GM18505 (cell line): Measurements from ENCODE around the gene ATXN1.

Experiments
- ATAC-seq: cut with Tn5 transposase; IDR thresholded peaks from one replicate; pipeline ENCODE4 v1.9.1; 2021; ENCODE audit not compliant: unreplicated experiment
- POLR2A ChIP-seq: IDR thresholded peaks from 4 replicates; pipeline ENCODE4 v1.6.1; 2011; ENCODE audit warnings: borderline replicate concordance; ENCODE audit not compliant: insufficient read depth, insufficient read length; ENCODE audit errors: extremely low read depth

Gene ATXN1

DNA sequence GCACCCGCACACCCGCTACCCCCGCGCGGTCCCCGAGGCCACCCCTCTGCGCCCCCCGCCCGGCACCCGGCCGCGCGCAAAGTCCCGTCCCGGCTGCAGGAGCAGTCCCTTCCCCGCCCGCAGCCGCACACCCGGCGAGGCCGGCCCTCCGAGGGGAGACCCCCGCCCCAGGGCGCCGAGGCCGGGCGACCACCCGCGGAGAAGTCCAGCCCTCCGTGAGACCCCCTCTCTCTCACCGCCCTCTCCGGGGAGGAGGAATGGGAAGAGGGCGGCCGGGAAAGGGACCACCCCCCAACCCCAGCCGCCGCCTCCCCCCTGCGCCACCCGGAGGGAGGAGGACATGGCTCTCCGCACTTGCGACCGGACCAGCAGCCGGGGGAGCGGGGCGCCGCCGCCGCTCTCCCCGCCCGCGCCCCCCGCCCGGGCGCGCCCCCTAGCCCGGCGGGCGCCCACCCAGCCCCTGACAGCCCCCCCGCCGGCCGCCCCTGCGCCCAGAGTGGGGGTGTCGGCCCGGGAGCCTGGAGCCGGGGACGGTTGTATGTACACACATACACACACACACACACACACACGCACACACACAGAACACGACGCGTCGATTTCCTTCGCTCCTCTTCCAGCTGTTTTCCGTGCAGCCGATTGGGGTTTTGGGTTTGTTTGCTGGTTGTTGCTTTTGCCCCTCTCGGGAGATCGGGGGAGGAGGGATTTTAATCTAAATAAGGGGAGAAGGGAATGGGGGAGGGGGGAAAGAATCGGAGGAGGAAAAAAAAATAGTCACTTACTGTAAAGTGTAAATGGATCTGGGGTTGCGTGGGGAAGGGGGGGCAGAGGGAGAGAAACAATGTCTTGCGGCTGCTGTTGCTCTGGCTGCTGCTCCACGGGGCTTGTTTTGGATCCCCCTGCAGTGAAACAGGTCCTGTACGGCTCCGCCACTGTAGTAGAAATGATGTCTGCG, at the start of gene ATXN1:
Gene ATXN1, minus strand, starts transcription at position 945 of the 955 bp plus-strand sequence.
- peak; percentile 7 for ATAC-seq
- TF ChIP-seq POLR2A = no peak

DNA sequence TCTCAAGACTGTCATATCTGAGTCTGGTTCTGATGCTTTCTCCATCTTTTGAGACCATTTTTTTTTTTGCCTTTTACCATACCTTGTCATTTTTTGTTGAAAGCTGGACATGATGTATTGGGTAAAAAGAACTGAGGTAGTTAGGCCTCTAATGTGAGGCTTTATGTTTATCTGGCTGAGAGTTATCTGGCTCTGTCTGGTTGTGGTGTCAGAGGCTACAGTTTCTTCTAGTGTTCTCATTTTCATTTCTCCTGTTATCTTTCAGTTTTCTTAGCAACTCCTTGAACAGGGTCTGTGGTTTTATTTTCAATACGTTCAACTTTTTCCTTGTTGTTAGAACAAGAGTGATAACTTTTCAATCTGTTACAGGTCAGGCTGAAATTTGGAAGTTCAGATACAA, 49.2 kb upstream of the ATXN1 start:
- TF ChIP-seq POLR2A = no peak

DNA sequence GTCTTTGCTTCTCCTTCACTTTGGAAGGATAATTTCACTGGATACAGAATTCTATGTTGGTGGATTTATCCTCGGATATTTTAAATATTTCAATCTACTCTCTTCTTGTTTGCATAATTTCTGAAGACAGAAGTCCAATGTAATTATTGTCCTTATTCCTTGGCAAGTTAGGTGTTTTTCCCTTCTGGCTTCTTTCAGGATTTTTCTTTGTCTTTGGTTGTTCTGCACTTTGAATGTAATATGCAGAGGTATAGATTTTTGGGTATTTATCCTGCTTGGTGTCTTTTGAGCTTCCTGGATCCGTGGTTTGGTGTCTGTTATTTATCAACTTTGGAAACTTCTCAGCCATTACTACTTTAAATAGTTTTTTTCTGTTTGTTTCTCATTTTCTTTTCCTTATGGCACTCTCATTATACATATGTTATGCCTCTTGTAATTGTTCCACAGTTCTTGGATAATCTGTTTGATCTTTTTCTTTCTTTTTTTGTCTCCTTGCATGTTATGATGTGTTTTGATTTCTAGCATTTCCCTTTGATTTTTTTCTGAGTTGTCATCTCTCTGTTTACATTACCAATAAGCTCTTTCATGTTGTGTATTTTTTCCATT, 48.6 kb upstream of the ATXN1 start:
- no peak for ATAC-seq

More for the DNA sequence above, 49.2 kb upstream of the ATXN1 start:
- ATAC-seq = no peak

GRCh38 chr6:16807956-16808355, 46.7 kb upstream of the ATXN1 start:
- no peak for TF ChIP-seq POLR2A
- ATAC-seq = no peak

More for the DNA sequence above, 48.6 kb upstream of the ATXN1 start:
- no peak for TF ChIP-seq POLR2A

- no peak for ATAC-seq
- TF ChIP-seq POLR2A = no peak
Observed at GRCh38 chr6:16806363-16806762, 45.1 kb upstream of the ATXN1 start.

- no peak for ATAC-seq
- TF ChIP-seq POLR2A = no peak
Observed at GRCh38 chr6:16805243-16805950, 44.1 kb upstream of the ATXN1 start.

- TF ChIP-seq POLR2A = no peak
- no peak for ATAC-seq
Observed at GRCh38 chr6:16804546-16805242, 43.4 kb upstream of the ATXN1 start.

GRCh38 chr6:16803294-16804200, 42.3 kb upstream of the ATXN1 start:
- TF ChIP-seq POLR2A = no peak
- ATAC-seq = no peak

- TF ChIP-seq POLR2A = no peak
- ATAC-seq = no peak
Observed at GRCh38 chr6:16802071-16802470, 40.8 kb upstream of the ATXN1 start.

- ATAC-seq = no peak
- no peak for TF ChIP-seq POLR2A
Observed at GRCh38 chr6:16800942-16801341, 39.7 kb upstream of the ATXN1 start.

GRCh38 chr6:16800341-16800740, 39.1 kb upstream of the ATXN1 start:
- no peak for TF ChIP-seq POLR2A
- ATAC-seq = no peak
